Transverse colon (tissue), 4 donors: ENCODE results near the gene PSG1. TPM values are rescaled to one million over a fixed set of nuclear protein-coding genes. Genes with fewer than 3 reads are reported as not detected.
"Not testable (repeated sequence)": the region's sequence is repeated elsewhere in the genome, so short reads cannot be mapped to it uniquely, and the experiment has no call there.

ENCODE experiments used
- DNase-seq: peaks from one replicate; pipeline ENCODE4 v3.0.0-alpha.2; 2019
- H3K27ac ChIP-seq, 4 donors: fragments of 200-600 bp; sonication (generic); 2 replicates each; pipeline ENCODE4 v1.5.1; 2016 to 2018; ENCODE audit warnings: inconsistent platforms in 4 of 4
- H3K27me3 ChIP-seq: fragments of 200-600 bp; sonication (generic); 2 replicates; pipeline ENCODE4 v1.5.1; 2017; ENCODE audit warnings: inconsistent platforms
- H3K36me3 ChIP-seq, 4 donors: fragments of 200-600 bp; sonication (generic); 2 replicates each; pipeline ENCODE4 v1.5.1; 2017 to 2019; ENCODE audit warnings: inconsistent platforms in 4 of 4
- H3K4me1 ChIP-seq, 4 donors: fragments of 200-600 bp; sonication (generic); 2 replicates each; pipeline ENCODE4 v1.5.1; 2017 to 2020; ENCODE audit warnings: inconsistent platforms in 4 of 4
- H3K4me3 ChIP-seq, 4 donors: fragments of 200-600 bp; sonication (generic); 1 replicate in 1 of 4; 2 replicates in 3 of 4; pipeline versions ENCODE4 v1.5.1 to v1.6.1; 2017 to 2019; ENCODE audit warnings: inconsistent platforms in 4 of 4
- H3K9me3 ChIP-seq, 2 donors: fragments of 200-600 bp; sonication (generic); 2 replicates each; pipeline ENCODE4 v1.5.1; 2017 to 2019; ENCODE audit warnings: inconsistent platforms in 2 of 2
- CTCF ChIP-seq, 5 experiments: fragments of 200-600 bp in 3 of 5; fragments of 450-650 bp in 2 of 5; sonication (generic) in 3 of 5; IDR thresholded peaks; 1 replicate in 2 of 5; 2 replicates in 3 of 5; pipeline ENCODE4 v1.5.1; 2016 to 2017; ENCODE audit warnings: antibody characterized with exemption in 5 of 5, inconsistent platforms in 3 of 5, mild to moderate bottlenecking in 2 of 5, moderate library complexity in 1 of 5
- EP300 ChIP-seq: sonication (generic); formaldehyde crosslinking; IDR thresholded peaks from one replicate; pipeline ENCODE4 v1.6.1; 2017; ENCODE audit warnings: antibody characterized with exemption, low read depth
- POLR2A ChIP-seq: fragments of 450-650 bp; IDR thresholded peaks from one replicate; pipeline ENCODE4 v1.6.1; 2016; ENCODE audit warnings: antibody characterized with exemption, mild to moderate bottlenecking, moderate library complexity
- POLR2AphosphoS5 ChIP-seq, 3 donors: sonication (generic); formaldehyde crosslinking; IDR thresholded peaks; one replicate each; pipeline ENCODE4 v1.6.1; 2016; ENCODE audit warnings: antibody characterized with exemption in 3 of 3
- WGBS, 2 donors: methylation state at CpG; one replicate each; pipeline ENCODE4 v1.1.5; 2018; ENCODE audit warnings: low coverage in 1 of 2; 5-methylcytosine and 5-hydroxymethylcytosine counted together
- in situ Hi-C, 4 donors: fragments of 200-750 bp; cut with MboI; loops; one replicate each; pipeline versions ENCODE4 v1.15.0 to v1.15.1; 2017; ENCODE audit warnings: low sequenced_read_pairs in 3 of 4, low pct_ligation_motif_present in 1 of 4, low pct_unique_long_range_greater_than_20kb in 1 of 4
- intact Hi-C: fragments of 100-400 bp; cut with DNase I; formaldehyde crosslinking; loops from one replicate; pipeline ENCODE4 v1.15.1; 2023; ENCODE audit warnings: low total_unique reads
- total RNA-seq, 4 donors: library from RNA; depleted of rRNA; stranded (reverse); fragments of >200 nt; gene quantifications; one replicate each; pipeline ENCODE4 v1.1.0, GENCODE V29; 2016

Gene PSG1
- total RNA-seq, 4 donors from 2014 or later: not detected

- in situ Hi-C loops (no loop called here), intact Hi-C loops (no loop called here)
- Histone ChIP-seq H3K36me3 (no peaks in the 10 kb centered on the region), H3K4me1 (no peaks in the 10 kb centered on the region), H3K27me3 (no peaks in the 10 kb centered on the region), H3K4me3 (no peak overlapping the region), H3K27ac (no peak overlapping the region), H3K9me3 (no peaks in the 10 kb centered on the region)
- no peak for TF ChIP-seq EP300
- no peak for TF ChIP-seq CTCF (IDR thresholded peaks at IDR 0.05)
- DNase-seq: no peak
- WGBS, 2 donors: 26 to 33% methylated on average over 1 of the region's 1 CpG
These were observed 48.1 kb downstream of the PSG1 start for GRCh38 chr19:42831221-42832019.

GRCh38 chr19:42821306-42821977 is 58.1 kb downstream of the PSG1 start:
- intact Hi-C loops, H3K4me1 ChIP-seq, in situ Hi-C loops, H3K9me3 ChIP-seq, H3K36me3 ChIP-seq, H3K27me3 ChIP-seq, H3K27ac ChIP-seq, DNase-seq, H3K4me3 ChIP-seq: not testable (repeated sequence)
- WGBS, 2 donors: 85 to 87% methylated on average over 9 of the region's 9 CpGs

GRCh38 chr19:42819960-42820650 is 59.4 kb downstream of the PSG1 start:
- H3K9me3 ChIP-seq, intact Hi-C loops, H3K27me3 ChIP-seq, H3K4me1 ChIP-seq, in situ Hi-C loops, H3K36me3 ChIP-seq, DNase-seq, H3K27ac ChIP-seq, H3K4me3 ChIP-seq: not testable (repeated sequence)
- 58 to 69% methylated on average over 5 of the region's 5 CpGs for WGBS, 2 donors

- H3K36me3 ChIP-seq: no peaks in the 10 kb centered on the region
- no peaks in the 10 kb centered on the region for H3K4me1 ChIP-seq
- in situ Hi-C loops: no loop called here
These were observed 62.6 kb downstream of the PSG1 start for GRCh38 chr19:42816894-42817293.

More at GRCh38 chr19:42816894-42817293, 62.6 kb downstream of the PSG1 start:
- H3K27ac ChIP-seq: no peak overlapping the region
- no peak for DNase-seq
- TF ChIP-seq EP300 (no peak), POLR2A (no peak), CTCF (IDR thresholded peaks at IDR 0.05) (no peak), POLR2AphosphoS5 (IDR thresholded peaks at IDR 0.05) (no peak)
- H3K9me3 ChIP-seq: no peaks in the 10 kb centered on the region
- no peak overlapping the region for H3K4me3 ChIP-seq
- no peaks in the 10 kb centered on the region for H3K27me3 ChIP-seq
- intact Hi-C loops: no loop called here

Other genes starting within 250 kb of the PSG1 start
- gene PSG3, start 139.2 kb downstream of the PSG1 start, total RNA-seq: not detected
- gene PSG8, start 114.0 kb downstream of the PSG1 start, total RNA-seq: not detected
- not detected for gene PSG6, start 38.2 kb upstream of the PSG1 start, total RNA-seq
- gene PSG7, start 57.5 kb upstream of the PSG1 start, total RNA-seq: not detected
- gene PSG11, start 146.8 kb upstream of the PSG1 start, total RNA-seq: not detected
- gene PSG2, start 203.0 kb upstream of the PSG1 start, total RNA-seq: not detected